Loucy (cell line): ENCODE measurements around the gene TDP1.

Source experiments
- H2AFZ ChIP-seq: fragments of 200-600 bp; sonication (generic); 2 replicates; pipeline ENCODE4 v1.6.0; 2016; ENCODE audit warnings: antibody characterized with exemption, mild to moderate bottlenecking, low read length, moderate library complexity
- H3F3A ChIP-seq: fragments of 200-600 bp; 2 replicates; pipeline ENCODE4 v1.6.0; 2016; ENCODE audit warnings: antibody characterized with exemption, low read depth, mild to moderate bottlenecking
- H3K27me3 ChIP-seq: fragments of 200-600 bp; sonication (generic); 2 replicates; pipeline ENCODE4 v1.6.1; 2014; ENCODE audit warnings: low read length, mild to moderate bottlenecking; ENCODE audit not compliant: insufficient read depth, poor library complexity, severe bottlenecking
- H3K36me3 ChIP-seq: fragments of 200-600 bp; sonication (generic); 2 replicates; pipeline ENCODE4 v1.6.1; 2016; ENCODE audit warnings: low read length; ENCODE audit not compliant: insufficient read depth
- H3K4me1 ChIP-seq: fragments of 200-600 bp; sonication (generic); 2 replicates; pipeline ENCODE4 v1.5.1; 2014; ENCODE audit warnings: low read length, mild to moderate bottlenecking; ENCODE audit not compliant: insufficient read depth, poor library complexity, severe bottlenecking
- H3K4me2 ChIP-seq: fragments of 200-600 bp; sonication (generic); 2 replicates; pipeline ENCODE4 v1.6.0; 2014; ENCODE audit warnings: antibody characterized with exemption, low read length, low read depth, mild to moderate bottlenecking; ENCODE audit not compliant: poor library complexity, severe bottlenecking
- H3K4me3 ChIP-seq: fragments of 200-600 bp; sonication (generic); 2 replicates; pipeline ENCODE4 v1.5.1; 2014; ENCODE audit warnings: low read length, mild to moderate bottlenecking, mixed read lengths; ENCODE audit not compliant: poor library complexity, severe bottlenecking
- H3K79me2 ChIP-seq: fragments of 200-600 bp; sonication (generic); 2 replicates; pipeline ENCODE4 v1.6.1; 2014; ENCODE audit warnings: low read length; ENCODE audit not compliant: insufficient read depth
- H3K9ac ChIP-seq: fragments of 200-600 bp; sonication (generic); 2 replicates; pipeline ENCODE4 v1.6.0; 2014; ENCODE audit warnings: mild to moderate bottlenecking, low read depth, low read length, moderate library complexity; ENCODE audit not compliant: poor library complexity, severe bottlenecking
- H3K9me2 ChIP-seq: fragments of 200-600 bp; sonication (generic); replicated peaks from 2 replicates; pipeline ENCODE4 v1.6.1; 2016; ENCODE audit warnings: low read depth, low read length, mixed read lengths
- H3K9me3 ChIP-seq: fragments of 200-600 bp; sonication (generic); 2 replicates; pipeline ENCODE4 v1.6.1; 2014; ENCODE audit warnings: mild to moderate bottlenecking, antibody characterized with exemption, low read length, low read depth; ENCODE audit not compliant: insufficient read depth
- H4K20me1 ChIP-seq: fragments of 200-600 bp; sonication (generic); 2 replicates; pipeline ENCODE4 v1.6.0; 2014; ENCODE audit warnings: antibody characterized with exemption, low read length, mild to moderate bottlenecking; ENCODE audit not compliant: insufficient read depth, poor library complexity, severe bottlenecking
- CTCF ChIP-seq: fragments of 200-600 bp; sonication (generic); conservative IDR thresholded peaks from 2 replicates; pipeline ENCODE4 v1.5.1; 2014; ENCODE audit warnings: mild to moderate bottlenecking, antibody characterized with exemption, low read length
- EZH2phosphoT487 ChIP-seq: fragments of 200-600 bp; IDR thresholded peaks from 2 replicates; pipeline ENCODE4 v1.6.1; 2018; ENCODE audit warnings: antibody characterized with exemption, mild to moderate bottlenecking, moderate library complexity, borderline replicate concordance

TDP1 gene

GRCh38 chr14:89955022-89955744 lies 544 bp upstream of the TDP1 start:
- peaks cover 26% of the 10 kb centered on the region for H3K79me2 ChIP-seq

GRCh38 chr14:89956661-89957009 lies 908 bp downstream of the TDP1 start:
- peaks cover 7% of the 10 kb centered on the region; the same call in 1 of the 2 replicates for H3K9me3 ChIP-seq
- H3K36me3 ChIP-seq: 0 out of 2 replicates have a peak, but pooled peaks cover 2% of the 10 kb centered on the region
- H3K27me3 ChIP-seq: no peaks in the 10 kb centered on the region
- no peak for TF ChIP-seq CTCF
- no peak for TF ChIP-seq EZH2phosphoT487
- peaks cover 41% of the 10 kb centered on the region for H3K79me2 ChIP-seq
- H3F3A ChIP-seq: peaks cover 14% of the 10 kb centered on the region
- peak overlapping the region; percentile 81 for H3K4me3 ChIP-seq
- peak overlapping the region; percentile 82 for H3K9ac ChIP-seq
- peaks cover 47% of the 10 kb centered on the region for H3K4me1 ChIP-seq
- peaks cover 24% of the 10 kb centered on the region for H4K20me1 ChIP-seq
- H3K4me2 ChIP-seq: peak overlapping the region; percentile 94
- peak overlapping the region; percentile 85 for H2AFZ ChIP-seq
- no peaks in the 10 kb centered on the region for H3K9me2 ChIP-seq

More at GRCh38 chr14:89955022-89955744, 544 bp upstream of the TDP1 start:
- Histone ChIP-seq H3K4me1 (peaks cover 41% of the 10 kb centered on the region), H3K27me3 (no peaks in the 10 kb centered on the region), H3K4me3 (peak overlapping the region; percentile 81), H3K9me3 (peaks cover 7% of the 10 kb centered on the region; the same call in 1 of the 2 replicates), H4K20me1 (peaks cover 11% of the 10 kb centered on the region), H3K4me2 (peak overlapping the region; percentile 94), H3K9me2 (no peaks in the 10 kb centered on the region), H3K36me3 (0 out of 2 replicates have a peak, but pooled peaks cover 2% of the 10 kb centered on the region), H3F3A (peaks cover 14% of the 10 kb centered on the region), H2AFZ (peak overlapping the region; percentile 97), H3K9ac (peak overlapping the region; percentile 82)
- TF ChIP-seq EZH2phosphoT487: no peak
- no peak for TF ChIP-seq CTCF

GRCh38 chr14:89957376-89957775 lies 1.6 kb downstream of the TDP1 start:
- Histone ChIP-seq H2AFZ (no peak overlapping the region), H3F3A (peaks cover 14% of the 10 kb centered on the region), H3K79me2 (peaks cover 45% of the 10 kb centered on the region), H4K20me1 (peaks cover 27% of the 10 kb centered on the region), H3K4me1 (peaks cover 47% of the 10 kb centered on the region), H3K36me3 (0 out of 2 replicates have a peak, but pooled peaks cover 2% of the 10 kb centered on the region), H3K4me2 (peak overlapping the region; percentile 94), H3K9me3 (peaks cover 7% of the 10 kb centered on the region; the same call in 1 of the 2 replicates), H3K4me3 (peak overlapping the region; percentile 81), H3K27me3 (no peaks in the 10 kb centered on the region), H3K9ac (peak overlapping the region; percentile 82), H3K9me2 (no peaks in the 10 kb centered on the region)
- TF ChIP-seq CTCF (no peak), EZH2phosphoT487 (no peak)
